Activated CD8-positive, alpha-beta memory T cell treated with anti-CD3 and anti-CD28 coated beads, Interleukin-2, amount 50 U/mL, for 48 hours (primary cell): Measurements from ENCODE around the gene CRYZ.
"Not testable (repeated sequence)": the region's sequence is repeated elsewhere in the genome, so short reads cannot be mapped to it uniquely, and the experiment has no call there.

Source experiments
- DNase-seq: peaks from one replicate; pipeline ENCODE4 v3.0.0-alpha.2; 2020

CRYZ gene

GRCh38 chr1:74679811-74680210, 53.0 kb downstream of the CRYZ start:
- DNase-seq = no peak

- no peak for DNase-seq
These were observed 54.9 kb downstream of the CRYZ start for GRCh38 chr1:74677926-74678325.

GRCh38 chr1:74674278-74675048, 58.4 kb downstream of the CRYZ start:
- DNase-seq = no peak

GRCh38 chr1:74673351-74674111, 59.3 kb downstream of the CRYZ start, which contains the start of gene ERICH3:
Gene ERICH3 (minus strand): TSS chr1:74673792. CDS start chr1:74673519, 273 bp downstream.
- no peak for DNase-seq

GRCh38 chr1:74670866-74671265, 62.0 kb downstream of the CRYZ start:
- DNase-seq = not testable (repeated sequence)
